HG03378 (cell line): ENCODE data around the gene DDT.
"Not testable (repeated sequence)": the region's sequence is repeated elsewhere in the genome, so short reads cannot be mapped to it uniquely, and the experiment has no call there.

Experiments used
- ATAC-seq: cut with Tn5 transposase; IDR thresholded peaks from one replicate; pipeline ENCODE4 v1.9.1; 2021; ENCODE audit warnings: mild to moderate bottlenecking, moderate library complexity; ENCODE audit not compliant: unreplicated experiment

DDT gene

GRCh38 chr22:23954193-23954990 is 19.8 kb downstream of the DDT start:
- not testable (repeated sequence) for ATAC-seq

GRCh38 chr22:23953485-23953884 is 20.8 kb downstream of the DDT start:
- ATAC-seq: not testable (repeated sequence)

DNA sequence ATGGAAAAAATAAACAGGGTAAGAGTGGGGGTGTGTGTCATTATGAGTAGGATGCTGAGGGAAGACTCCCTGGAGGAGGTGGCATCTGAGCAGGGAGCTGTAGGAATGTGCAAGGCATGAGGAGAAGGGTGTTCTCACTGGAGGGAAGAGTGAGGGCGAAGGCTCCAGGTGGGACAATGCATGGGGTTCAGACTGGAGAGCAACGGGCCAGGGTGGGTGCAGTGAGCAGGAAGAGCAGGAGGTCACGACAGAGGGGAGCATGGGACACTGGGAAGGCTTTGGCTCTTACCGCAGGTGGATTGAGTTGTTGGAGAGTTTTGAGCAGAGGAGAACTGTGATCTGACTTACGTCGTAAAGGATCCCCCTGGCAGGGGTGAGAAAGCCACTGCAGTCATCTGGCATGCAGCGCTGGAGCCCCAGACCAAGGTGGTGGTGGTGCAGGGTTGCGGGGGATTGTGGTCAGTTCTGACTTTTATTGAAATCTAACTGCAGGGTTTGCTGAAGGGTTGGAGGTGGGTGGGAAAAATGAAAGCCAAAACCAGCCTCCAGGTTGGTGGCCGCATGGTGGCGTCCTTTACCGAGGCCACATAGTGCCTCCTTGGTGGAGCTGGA is 21.3 kb downstream of the DDT start:
- not testable (repeated sequence) for ATAC-seq

DNA sequence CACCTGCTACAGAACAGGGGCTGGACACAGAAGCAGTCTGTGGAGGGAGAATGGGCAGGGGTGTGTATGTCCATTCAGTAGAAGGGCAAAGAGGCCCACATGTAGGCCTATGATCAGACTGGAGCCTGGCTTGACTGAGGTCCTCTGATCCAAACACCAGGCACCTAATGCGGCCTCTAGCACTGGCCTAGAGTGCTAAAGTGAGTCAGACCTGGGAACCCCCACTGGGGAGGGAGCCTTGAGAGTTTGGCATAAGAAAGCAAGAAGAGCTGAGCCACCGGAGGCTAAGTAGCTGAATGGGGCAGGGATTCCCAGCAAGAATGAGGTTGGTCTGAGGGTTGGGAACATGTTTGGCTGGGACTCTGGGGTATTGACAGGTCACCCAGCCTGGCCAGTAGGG is 22.9 kb downstream of the DDT start:
- ATAC-seq: not testable (repeated sequence)

DNA sequence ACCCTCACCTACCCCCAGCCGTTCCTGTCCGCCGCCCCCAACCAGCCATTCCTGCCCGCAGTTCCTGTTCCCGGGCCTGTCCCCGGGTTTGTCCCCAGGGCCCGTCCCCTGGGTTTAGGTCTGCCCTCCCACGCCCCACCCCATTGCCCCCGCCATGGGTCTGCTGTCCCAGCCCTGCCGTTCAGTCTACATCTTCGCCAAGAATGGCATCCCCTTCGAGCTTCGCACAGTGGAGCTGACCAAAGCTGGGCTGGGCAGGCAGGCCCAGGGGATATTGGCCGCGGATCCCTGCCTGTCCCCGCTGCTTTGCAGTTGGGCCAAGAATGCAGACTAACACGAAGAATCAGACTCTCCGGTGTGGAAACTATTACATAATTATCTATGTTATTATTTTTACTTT is 24.5 kb downstream of the DDT start:
- not testable (repeated sequence) for ATAC-seq

DNA sequence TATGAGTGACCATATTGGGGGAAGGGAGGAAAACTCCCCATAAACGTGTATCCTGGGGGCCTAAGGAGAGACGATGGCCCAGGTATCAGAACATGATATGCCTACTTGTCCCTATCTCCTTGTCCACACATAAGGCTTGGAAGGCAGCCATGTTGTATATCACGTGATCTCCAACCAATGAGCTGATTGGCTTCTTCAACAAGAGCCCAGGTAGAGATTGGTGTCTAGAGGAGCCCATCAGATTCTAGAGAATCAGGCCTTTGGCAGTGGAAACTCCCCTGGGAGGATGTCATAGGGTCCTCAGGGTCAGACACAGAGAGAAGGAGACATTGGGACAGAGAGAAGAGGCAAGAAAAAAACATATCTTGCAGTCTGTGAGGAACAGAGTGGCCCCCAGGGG is 26.9 kb downstream of the DDT start:
- not testable (repeated sequence) for ATAC-seq

- not testable (repeated sequence) for ATAC-seq
These were observed 34.1 kb downstream of the DDT start for GRCh38 chr22:23940166-23940565.

GRCh38 chr22:23939017-23939357 is 35.3 kb downstream of the DDT start:
- no peak for ATAC-seq

DNA sequence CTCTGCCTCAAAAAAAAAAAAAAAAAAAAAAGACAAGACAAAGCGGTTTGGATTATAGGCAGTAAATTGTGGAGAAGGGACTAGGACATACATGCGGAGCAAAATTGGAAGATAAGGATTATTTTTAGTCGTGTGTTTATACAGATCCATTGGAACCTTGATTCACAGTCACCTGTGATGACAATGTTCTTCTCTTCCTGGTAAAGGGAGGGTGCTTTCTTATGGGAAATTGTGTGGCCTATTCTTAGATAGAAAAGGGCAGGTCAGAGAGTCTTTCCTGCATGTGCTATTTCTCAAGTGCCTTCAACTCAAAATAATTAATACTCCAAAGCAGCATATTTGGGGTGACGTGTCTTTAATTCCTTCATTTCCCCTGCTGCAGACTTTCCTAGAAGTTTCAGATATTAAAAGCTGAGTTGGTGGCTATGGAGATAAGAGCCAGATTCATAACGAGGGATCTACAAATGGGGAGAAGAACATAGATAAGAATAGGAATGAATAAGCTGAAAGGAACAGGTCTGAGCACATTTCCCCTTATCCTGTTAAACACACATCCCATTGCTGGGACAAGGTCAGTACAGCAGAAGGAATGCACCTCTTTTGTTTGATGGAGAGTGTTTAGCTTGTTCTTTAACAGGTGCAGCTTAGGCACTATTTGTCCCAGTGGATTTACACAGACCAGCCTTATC is 35.8 kb downstream of the DDT start:
- no peak for ATAC-seq

GRCh38 chr22:23926561-23926960 is 47.7 kb downstream of the DDT start:
- no peak for ATAC-seq

DNA sequence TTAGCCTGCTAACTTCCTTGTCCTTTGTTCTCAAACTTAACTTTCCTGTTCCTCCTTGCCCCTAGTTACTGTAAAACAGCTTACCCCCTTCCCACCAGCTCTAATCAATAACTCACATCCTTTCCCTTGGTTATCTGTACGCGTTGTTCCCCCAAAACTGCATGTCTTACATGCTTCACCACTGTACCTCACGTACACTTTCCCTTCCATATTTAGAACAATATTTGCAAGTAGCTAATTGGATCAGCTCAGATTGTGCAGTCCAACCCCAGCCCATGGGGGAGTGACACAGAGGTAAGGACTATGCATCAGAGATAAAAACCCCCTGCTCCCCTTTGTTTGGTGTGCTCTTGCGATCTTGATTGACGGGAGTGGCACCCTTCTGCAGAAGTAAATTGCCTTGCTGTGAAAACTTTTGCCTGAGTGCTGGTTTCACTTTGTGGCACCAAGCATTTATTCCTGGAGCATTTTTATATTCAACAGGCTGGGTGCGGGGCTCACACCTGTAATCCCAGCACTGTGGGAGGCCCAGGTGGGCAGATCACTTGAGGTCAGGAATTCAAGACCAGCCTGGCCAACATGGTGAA is 49.1 kb downstream of the DDT start:
- ATAC-seq: no peak

DNA sequence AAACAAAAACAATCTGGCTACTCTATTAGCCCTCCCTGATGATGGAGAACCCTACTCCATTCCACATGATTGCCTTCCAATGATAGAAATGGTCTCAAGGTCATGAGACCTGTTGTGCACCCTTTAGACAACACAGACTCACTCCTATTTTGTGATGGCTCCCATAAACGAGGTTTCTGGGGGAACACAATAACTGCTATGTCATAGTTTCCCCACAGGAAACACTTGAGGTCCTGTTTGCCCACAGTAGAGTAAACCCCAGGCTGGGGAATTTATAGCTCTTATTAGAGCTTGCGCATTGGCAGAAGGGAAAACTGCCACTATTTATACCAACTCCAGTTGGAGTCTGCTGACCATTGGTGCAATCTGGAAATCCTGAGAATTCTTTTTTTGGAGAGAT is 51.3 kb downstream of the DDT start:
- no peak for ATAC-seq

GRCh38 chr22:23921586-23922201 is 52.5 kb downstream of the DDT start:
- ATAC-seq: not testable (repeated sequence)
